DOHH2 (cell line): ENCODE measurements around the gene SEC22B.
"Not testable (repeated sequence)": the region's sequence is repeated elsewhere in the genome, so short reads cannot be mapped to it uniquely, and the experiment has no call there.

ENCODE experiments used
- EZH2phosphoT487 ChIP-seq: fragments of 200-600 bp; sonication (generic); IDR thresholded peaks from 2 replicates; pipeline ENCODE4 v1.6.1; 2017; ENCODE audit warnings: borderline replicate concordance, mild to moderate bottlenecking, antibody characterized with exemption, low read length, moderate library complexity, mixed read lengths
- TF ChIP-seq, protein P1 (sequence below): fragments of 200-600 bp; sonication (generic); IDR thresholded peaks from one replicate; pipeline ENCODE4 v1.5.1; 2014; ENCODE audit warnings: antibody characterized with exemption, mild to moderate bottlenecking, low read depth, low read length; ENCODE audit not compliant: poor library complexity, severe bottlenecking

GRCh38 chr1:120145806-120146205 lies 30.5 kb downstream of the SEC22B start:
- TF ChIP-seq, protein P1, sequence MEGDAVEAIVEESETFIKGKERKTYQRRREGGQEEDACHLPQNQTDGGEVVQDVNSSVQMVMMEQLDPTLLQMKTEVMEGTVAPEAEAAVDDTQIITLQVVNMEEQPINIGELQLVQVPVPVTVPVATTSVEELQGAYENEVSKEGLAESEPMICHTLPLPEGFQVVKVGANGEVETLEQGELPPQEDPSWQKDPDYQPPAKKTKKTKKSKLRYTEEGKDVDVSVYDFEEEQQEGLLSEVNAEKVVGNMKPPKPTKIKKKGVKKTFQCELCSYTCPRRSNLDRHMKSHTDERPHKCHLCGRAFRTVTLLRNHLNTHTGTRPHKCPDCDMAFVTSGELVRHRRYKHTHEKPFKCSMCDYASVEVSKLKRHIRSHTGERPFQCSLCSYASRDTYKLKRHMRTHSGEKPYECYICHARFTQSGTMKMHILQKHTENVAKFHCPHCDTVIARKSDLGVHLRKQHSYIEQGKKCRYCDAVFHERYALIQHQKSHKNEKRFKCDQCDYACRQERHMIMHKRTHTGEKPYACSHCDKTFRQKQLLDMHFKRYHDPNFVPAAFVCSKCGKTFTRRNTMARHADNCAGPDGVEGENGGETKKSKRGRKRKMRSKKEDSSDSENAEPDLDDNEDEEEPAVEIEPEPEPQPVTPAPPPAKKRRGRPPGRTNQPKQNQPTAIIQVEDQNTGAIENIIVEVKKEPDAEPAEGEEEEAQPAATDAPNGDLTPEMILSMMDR, result not testable (repeated sequence)
- TF ChIP-seq EZH2phosphoT487, result not testable (repeated sequence)
